GM12878 (cell line): ENCODE results near the gene ADAMTS16.

ENCODE experiments used
- BRCA1 ChIP-seq: IDR thresholded peaks from 2 replicates; pipeline ENCODE4 v1.6.1; 2011; ENCODE audit warnings: low read depth, low read length, improper control_type of control experiment
- CTCF ChIP-seq, 3 experiments: IDR thresholded peaks in 2 of 3; conservative IDR thresholded peaks in 1 of 3; 2 replicates each; pipeline ENCODE4 v1.5.1; 2011; ENCODE audit warnings: low read depth in 3 of 3, low read length in 3 of 3, mild to moderate bottlenecking in 3 of 3, control low read depth in 2 of 3, moderate library complexity in 2 of 3, inconsistent platforms in 1 of 3, mixed read lengths in 1 of 3; ENCODE audit not compliant: control insufficient read depth in 2 of 3, insufficient read depth in 1 of 3; ENCODE audit errors: extremely low read depth in 1 of 3
- EZH2 ChIP-seq: IDR thresholded peaks from 2 replicates; pipeline ENCODE4 v1.6.1; 2012; ENCODE audit warnings: low read depth, mild to moderate bottlenecking, control low read depth, inconsistent platforms, low read length, borderline replicate concordance; ENCODE audit not compliant: control insufficient read depth
- HDAC6 ChIP-seq: fragments of 200-600 bp; sonication (generic); IDR thresholded peaks from one replicate; pipeline ENCODE4 v1.8.0; 2017; ENCODE audit warnings: antibody characterized with exemption; ENCODE audit not compliant: unreplicated experiment
- MTA2 ChIP-seq: fragments of 450-650 bp; IDR thresholded peaks from 2 replicates; pipeline ENCODE4 v1.6.1; 2016; ENCODE audit warnings: low read depth, mild to moderate bottlenecking, moderate library complexity
- MXI1 ChIP-seq: fragments of 150-350 bp; IDR thresholded peaks from 2 replicates; pipeline ENCODE4 v1.6.1; 2011; ENCODE audit warnings: low read depth, mild to moderate bottlenecking, inconsistent platforms, low read length, improper control_type of control experiment
- MYC ChIP-seq: IDR thresholded peaks from 2 replicates; pipeline ENCODE4 v1.6.1; 2011; ENCODE audit warnings: mild to moderate bottlenecking, low read length, moderate library complexity, inconsistent platforms; ENCODE audit not compliant: insufficient read depth, insufficient replicate concordance, insufficient read length, severe bottlenecking
- RCOR1 ChIP-seq: conservative IDR thresholded peaks from 2 replicates; pipeline ENCODE4 v1.6.1; 2012; ENCODE audit warnings: low read depth, low read length, improper control_type of control experiment
- REST ChIP-seq: IDR thresholded peaks from 2 replicates; pipeline ENCODE4 v1.6.1; 2012; ENCODE audit warnings: mild to moderate bottlenecking, low read depth, low read length
- ZZZ3 ChIP-seq: IDR thresholded peaks from 2 replicates; pipeline ENCODE4 v1.6.1; 2011; ENCODE audit warnings: low read depth; ENCODE audit not compliant: control insufficient read depth, insufficient read length

- TF ChIP-seq EZH2 (no peak), CTCF (IDR thresholded peaks at IDR 0.05 in 2 of 3, conservative IDR thresholded peaks at IDR 0.05 in 1 of 3; ENCODE audit: control insufficient read depth in 2 of 3, extremely low read depth in 1 of 3, insufficient read depth in 1 of 3, low read depth in 3 of 3, low read length in 3 of 3) (no peak), MYC (no peak), BRCA1 (no peak), RCOR1 (no peak), MTA2 (no peak), MXI1 (no peak), REST (no peak), HDAC6 (no peak), ZZZ3 (no peak)
Observed at GRCh38 chr5:5317976-5318375, 177.8 kb downstream of the ADAMTS16 start.
